ENCODE data around the gene TOMM6. TPM values are rescaled to one million over a fixed set of nuclear protein-coding genes. Genes with fewer than 3 reads are reported as not detected.

Gene TOMM6
- total RNA-seq, 3 donors from 2014 or later (not counting 1 experiment from before 2014, with no cell fraction given) = 95.0 to 109 (median 96.6) TPM

DNA sequence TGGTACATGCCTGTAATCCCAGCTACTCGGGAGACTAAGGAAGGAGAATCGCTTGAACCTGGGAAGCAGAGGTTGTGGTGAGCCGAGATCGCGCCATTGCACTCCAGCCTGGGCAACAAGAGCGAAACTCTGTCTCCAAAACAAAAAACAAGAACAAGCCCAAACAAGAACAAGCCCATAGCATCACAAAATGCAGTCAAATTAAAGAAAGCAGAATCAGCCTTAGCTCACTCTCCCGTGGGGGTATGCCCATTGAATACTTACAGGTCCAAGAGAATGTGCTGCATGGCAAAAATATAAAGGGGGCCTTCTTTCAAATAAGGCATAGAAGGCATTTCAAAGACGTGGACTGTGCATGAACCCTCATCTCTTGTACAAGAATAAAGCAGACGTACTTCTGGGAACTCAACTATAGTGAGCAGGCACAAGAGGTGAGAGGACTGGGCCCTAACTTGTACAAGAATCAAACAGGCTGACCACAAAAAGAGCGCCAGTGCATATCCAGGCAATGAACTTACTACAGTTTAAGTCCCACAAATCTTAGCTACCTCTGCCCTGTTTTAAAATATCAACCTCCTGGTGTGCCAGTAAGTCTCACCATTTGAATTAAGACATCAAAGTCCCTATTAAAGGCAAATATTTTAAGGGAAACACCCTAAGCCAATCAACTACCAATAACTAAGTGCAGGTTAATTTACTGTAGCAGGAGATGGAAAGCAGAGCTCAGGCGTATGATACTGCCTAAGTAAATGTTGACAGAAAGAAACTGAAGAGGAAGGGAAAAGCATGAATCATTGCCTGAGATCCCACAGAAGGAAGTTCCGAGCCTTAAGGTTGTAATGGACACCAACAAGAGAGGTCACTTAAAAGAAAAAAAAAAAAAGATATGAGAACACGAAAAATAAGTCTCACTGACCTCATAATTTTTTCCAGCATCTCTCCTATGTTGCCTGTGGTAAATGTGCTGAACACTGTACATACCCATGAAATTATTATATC is 37.4 kb downstream of the TOMM6 start:
- TF ChIP-seq, protein P1, sequence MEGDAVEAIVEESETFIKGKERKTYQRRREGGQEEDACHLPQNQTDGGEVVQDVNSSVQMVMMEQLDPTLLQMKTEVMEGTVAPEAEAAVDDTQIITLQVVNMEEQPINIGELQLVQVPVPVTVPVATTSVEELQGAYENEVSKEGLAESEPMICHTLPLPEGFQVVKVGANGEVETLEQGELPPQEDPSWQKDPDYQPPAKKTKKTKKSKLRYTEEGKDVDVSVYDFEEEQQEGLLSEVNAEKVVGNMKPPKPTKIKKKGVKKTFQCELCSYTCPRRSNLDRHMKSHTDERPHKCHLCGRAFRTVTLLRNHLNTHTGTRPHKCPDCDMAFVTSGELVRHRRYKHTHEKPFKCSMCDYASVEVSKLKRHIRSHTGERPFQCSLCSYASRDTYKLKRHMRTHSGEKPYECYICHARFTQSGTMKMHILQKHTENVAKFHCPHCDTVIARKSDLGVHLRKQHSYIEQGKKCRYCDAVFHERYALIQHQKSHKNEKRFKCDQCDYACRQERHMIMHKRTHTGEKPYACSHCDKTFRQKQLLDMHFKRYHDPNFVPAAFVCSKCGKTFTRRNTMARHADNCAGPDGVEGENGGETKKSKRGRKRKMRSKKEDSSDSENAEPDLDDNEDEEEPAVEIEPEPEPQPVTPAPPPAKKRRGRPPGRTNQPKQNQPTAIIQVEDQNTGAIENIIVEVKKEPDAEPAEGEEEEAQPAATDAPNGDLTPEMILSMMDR (IDR thresholded peaks at IDR 0.05) = no peak
- Mint-ChIP-seq H3K4me3 (no peak overlapping the region), H3K36me3 (no peaks in the 10 kb centered on the region), H3K27me3 (ENCODE audit: low read depth in 2 of 2) (no peaks in the 10 kb centered on the region), H3K27ac (no peak overlapping the region), H3K9me3 (no peaks in the 10 kb centered on the region), H3K4me1 (no peaks in the 10 kb centered on the region)
- H3K9me3 ChIP-seq (ENCODE audit: control insufficient read depth, insufficient read depth, low read length) = no peaks in the 10 kb centered on the region
- no peaks in the 10 kb centered on the region for H3K36me3 ChIP-seq (ENCODE audit: control insufficient read depth, insufficient read depth, low read length)
- WGBS (ENCODE audit: insufficient coverage) = 93% methylated on average over 12 of the region's 13 CpGs
- intact Hi-C loops (cut with micrococcal nuclease) = no loop called here
- no peak for DNase-seq
- no peaks in the 10 kb centered on the region for H3K27me3 ChIP-seq (ENCODE audit: control insufficient read depth, insufficient read depth, low read length)
- ATAC-seq = no peak
- no peak overlapping the region for H3K27ac ChIP-seq (ENCODE audit: low read length)
- H3K4me3 ChIP-seq (ENCODE audit: low read length) = no peak overlapping the region
- no peaks in the 10 kb centered on the region for H3K4me1 ChIP-seq (ENCODE audit: control insufficient read depth, insufficient read depth, low read length)

DNA sequence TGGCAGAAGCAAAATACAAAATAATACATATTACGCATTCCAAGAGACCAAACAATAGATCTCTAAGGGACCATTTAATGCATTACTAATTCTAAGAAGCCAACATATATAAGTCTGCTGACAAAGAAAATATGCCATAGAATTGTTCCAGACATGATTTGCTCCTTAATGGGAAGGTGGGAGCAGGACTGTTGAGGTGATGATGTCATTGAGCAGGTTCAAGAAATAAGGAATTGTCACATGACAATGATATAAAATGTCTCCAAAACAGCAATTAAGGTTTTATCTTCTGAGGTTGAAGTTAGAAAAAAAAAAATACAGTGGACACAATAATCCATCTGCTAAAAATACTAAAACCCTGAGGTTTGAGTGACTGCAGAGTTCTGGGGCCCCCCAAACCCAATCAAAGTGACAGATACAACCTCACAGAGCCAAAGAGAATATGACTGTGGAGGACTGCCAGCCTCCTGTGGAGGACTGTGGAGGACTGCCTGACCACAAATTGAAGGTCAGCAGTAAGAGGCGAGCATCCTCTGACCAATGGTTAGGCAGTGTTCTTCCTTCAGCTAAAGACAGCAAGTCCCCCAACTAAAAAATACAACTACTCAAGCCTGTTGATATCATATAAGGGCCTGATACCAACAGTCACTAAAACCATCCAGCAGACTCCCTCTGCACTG is 39.0 kb downstream of the TOMM6 start:
- Mint-ChIP-seq H3K9me3 (no peaks in the 10 kb centered on the region), H3K4me3 (no peak overlapping the region), H3K4me1 (no peaks in the 10 kb centered on the region), H3K27ac (no peak overlapping the region), H3K27me3 (ENCODE audit: low read depth in 2 of 2) (no peaks in the 10 kb centered on the region), H3K36me3 (no peaks in the 10 kb centered on the region)
- 82% methylated on average over 1 of the region's 2 CpGs for WGBS (ENCODE audit: insufficient coverage)
- TF ChIP-seq, protein P1 (IDR thresholded peaks at IDR 0.05) = no peak
- H3K27me3 ChIP-seq (ENCODE audit: control insufficient read depth, insufficient read depth, low read length) = no peaks in the 10 kb centered on the region
- no peaks in the 10 kb centered on the region for H3K4me1 ChIP-seq (ENCODE audit: control insufficient read depth, insufficient read depth, low read length)
- DNase-seq (no peak), ATAC-seq (no peak)
- H3K36me3 ChIP-seq (ENCODE audit: control insufficient read depth, insufficient read depth, low read length) = no peaks in the 10 kb centered on the region
- intact Hi-C loops (cut with micrococcal nuclease) = no loop called here
- no peaks in the 10 kb centered on the region for H3K9me3 ChIP-seq (ENCODE audit: control insufficient read depth, insufficient read depth, low read length)
- no peak overlapping the region for H3K27ac ChIP-seq (ENCODE audit: low read length)
- H3K4me3 ChIP-seq (ENCODE audit: low read length) = no peak overlapping the region

DNA sequence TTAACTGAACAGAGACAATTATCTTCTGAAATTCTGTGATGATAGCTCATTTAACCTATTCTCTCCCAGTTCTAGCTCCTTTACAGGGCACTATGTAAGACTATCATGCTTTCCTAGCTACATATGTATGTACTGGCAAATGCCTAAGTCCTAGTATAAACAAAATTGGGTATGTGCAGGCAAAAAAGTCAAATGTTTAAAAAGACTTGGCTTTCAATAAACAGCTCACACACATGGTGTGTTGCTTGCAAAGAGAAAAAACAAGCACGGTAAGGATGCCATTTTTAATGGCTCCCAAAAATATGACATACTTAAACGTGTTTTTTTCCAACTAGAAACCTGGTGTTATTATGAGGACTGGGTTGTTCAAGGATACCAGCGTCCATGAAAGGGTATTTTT is 44.8 kb downstream of the TOMM6 start:
- Histone ChIP-seq H3K4me1 (ENCODE audit: control insufficient read depth, insufficient read depth, low read length) (no peaks in the 10 kb centered on the region), H3K27me3 (ENCODE audit: control insufficient read depth, insufficient read depth, low read length) (no peaks in the 10 kb centered on the region), H3K4me3 (ENCODE audit: low read length) (no peak overlapping the region), H3K9me3 (ENCODE audit: control insufficient read depth, insufficient read depth, low read length) (no peaks in the 10 kb centered on the region), H3K36me3 (ENCODE audit: control insufficient read depth, insufficient read depth, low read length) (no peaks in the 10 kb centered on the region), H3K27ac (ENCODE audit: low read length) (no peak overlapping the region)
- WGBS (ENCODE audit: insufficient coverage) = 96% methylated on average over 3 of the region's 3 CpGs
- ATAC-seq = no peak
- peaks cover 4 to 10% of the 10 kb centered on the region in 2 donors for H3K4me1 Mint-ChIP-seq
- H3K9me3 Mint-ChIP-seq = no peaks in the 10 kb centered on the region
- TF ChIP-seq, protein P1 (IDR thresholded peaks at IDR 0.05) = no peak
- no peak overlapping the region for H3K27ac Mint-ChIP-seq
- intact Hi-C loops (cut with micrococcal nuclease) = no loop called here
- H3K4me3 Mint-ChIP-seq = no peak overlapping the region
- DNase-seq = no peak
- H3K27me3 Mint-ChIP-seq (ENCODE audit: low read depth in 2 of 2) = no peaks in the 10 kb centered on the region
- no peaks in the 10 kb centered on the region for H3K36me3 Mint-ChIP-seq
